Muscle layer of duodenum (tissue), 2 donors: ENCODE measurements around the gene VPS18.

Experiments
- H3K27ac ChIP-seq: one replicate; pipeline ENCODE4 v1.7.0; 2013; ENCODE audit warnings: mild to moderate bottlenecking, low read length
- H3K27me3 ChIP-seq: one replicate; pipeline ENCODE4 v1.7.0; 2013; ENCODE audit warnings: low read depth, mild to moderate bottlenecking, control low read depth, low read length
- H3K36me3 ChIP-seq, 2 donors: one replicate each; pipeline ENCODE4 v1.7.0; 2013; ENCODE audit warnings: low read length in 2 of 2, control low read depth in 1 of 2, mild to moderate bottlenecking in 1 of 2; ENCODE audit not compliant: insufficient read depth in 2 of 2, control insufficient read depth in 1 of 2
- H3K4me1 ChIP-seq, 2 donors: one replicate each; pipeline ENCODE4 v1.7.0; 2013; ENCODE audit warnings: low read length in 2 of 2, mild to moderate bottlenecking in 2 of 2, control low read depth in 1 of 2, moderate library complexity in 1 of 2; ENCODE audit not compliant: insufficient read depth in 2 of 2, control insufficient read depth in 1 of 2
- H3K4me3 ChIP-seq, 2 donors: one replicate each; pipeline ENCODE4 v1.7.0; 2013; ENCODE audit warnings: low read length in 2 of 2, low read depth in 1 of 2, mild to moderate bottlenecking in 1 of 2
- H3K9me3 ChIP-seq, 2 donors: one replicate each; pipeline ENCODE4 v1.7.0; 2013; ENCODE audit warnings: low read length in 2 of 2, control low read depth in 1 of 2, mild to moderate bottlenecking in 1 of 2; ENCODE audit not compliant: control insufficient read depth in 1 of 2
- donor health status: healthy.

The VPS18 gene

DNA sequence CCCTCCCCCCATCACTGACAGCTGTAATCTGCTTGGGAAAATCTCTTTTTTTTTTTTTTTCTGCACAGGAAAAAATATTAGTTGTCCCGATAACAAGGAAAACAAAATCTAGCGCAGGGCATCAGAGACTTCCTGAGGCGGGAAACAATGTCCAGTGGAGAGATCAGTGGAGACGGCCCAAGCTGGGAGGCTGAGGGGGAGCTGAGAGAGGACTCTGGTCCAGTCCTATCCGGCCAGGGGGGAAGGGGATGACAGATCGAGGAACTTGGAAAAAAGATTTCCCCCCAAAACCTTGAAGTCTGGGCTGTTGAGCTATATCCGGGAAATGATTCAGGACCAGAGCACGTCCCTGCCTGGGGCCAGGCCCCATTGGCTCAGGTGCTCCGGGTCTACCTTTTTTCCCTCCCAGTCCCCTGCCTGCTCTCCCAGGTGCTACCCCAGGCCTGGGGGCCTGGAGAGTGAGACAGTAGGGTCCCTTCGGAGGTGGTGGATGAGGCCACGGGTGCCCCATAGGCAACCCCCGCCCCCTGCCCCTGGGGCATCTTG lies 20.9 kb downstream of the VPS18 start:
- Histone ChIP-seq H3K27ac (no peak overlapping the region), H3K9me3 (no peaks in the 10 kb centered on the region), H3K36me3 (no peaks in the 10 kb centered on the region), H3K4me1 (no peaks in the 10 kb centered on the region), H3K4me3 (no peak overlapping the region), H3K27me3 (no peaks in the 10 kb centered on the region)

DNA sequence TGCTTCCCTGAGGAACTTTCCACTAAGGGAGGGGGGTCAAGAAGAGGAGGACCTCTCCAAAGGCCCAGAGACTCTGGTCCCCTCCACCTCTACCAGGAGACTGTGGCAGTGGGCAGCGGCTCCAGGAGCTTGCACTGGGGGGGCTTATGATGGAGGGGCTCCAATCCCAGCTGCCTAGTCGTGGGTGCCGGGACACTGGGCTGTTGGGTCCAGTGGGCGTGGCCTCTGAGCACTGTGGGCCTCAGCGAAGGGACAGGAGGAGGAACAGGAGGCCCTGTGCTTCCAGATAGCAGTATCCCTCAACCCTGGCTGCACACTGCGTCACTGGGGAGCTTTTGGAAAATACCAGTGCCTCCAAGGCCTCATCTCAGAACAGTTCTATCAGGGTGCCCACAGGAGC lies 21.4 kb downstream of the VPS18 start:
- Histone ChIP-seq H3K36me3 (no peaks in the 10 kb centered on the region), H3K27me3 (no peaks in the 10 kb centered on the region), H3K9me3 (no peaks in the 10 kb centered on the region), H3K4me1 (no peaks in the 10 kb centered on the region), H3K27ac (no peak overlapping the region), H3K4me3 (no peak overlapping the region)

DNA sequence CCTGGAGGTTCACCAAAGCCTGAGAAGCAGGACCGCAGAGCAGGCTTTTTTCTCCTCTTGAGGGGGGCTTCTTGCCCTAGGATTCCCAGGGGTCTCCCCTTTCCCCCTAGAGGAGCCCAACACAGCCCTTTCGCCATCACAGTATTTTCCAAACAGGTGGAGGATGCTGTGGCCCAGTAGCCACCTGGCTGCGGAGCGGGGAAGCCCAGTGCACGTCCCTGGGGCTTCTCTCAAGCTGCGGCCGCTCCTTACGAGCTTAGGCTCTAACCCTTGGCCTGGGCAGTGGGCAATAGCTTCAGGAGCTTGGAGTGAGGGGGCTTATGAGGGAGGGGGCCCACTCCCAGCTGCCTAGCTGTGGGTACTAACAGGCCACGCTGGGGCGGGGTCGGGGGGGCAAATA lies 23.3 kb downstream of the VPS18 start:
- Histone ChIP-seq H3K27ac (no peak overlapping the region), H3K27me3 (no peaks in the 10 kb centered on the region), H3K4me3 (no peak overlapping the region), H3K4me1 (no peaks in the 10 kb centered on the region), H3K9me3 (no peaks in the 10 kb centered on the region), H3K36me3 (no peaks in the 10 kb centered on the region)

DNA sequence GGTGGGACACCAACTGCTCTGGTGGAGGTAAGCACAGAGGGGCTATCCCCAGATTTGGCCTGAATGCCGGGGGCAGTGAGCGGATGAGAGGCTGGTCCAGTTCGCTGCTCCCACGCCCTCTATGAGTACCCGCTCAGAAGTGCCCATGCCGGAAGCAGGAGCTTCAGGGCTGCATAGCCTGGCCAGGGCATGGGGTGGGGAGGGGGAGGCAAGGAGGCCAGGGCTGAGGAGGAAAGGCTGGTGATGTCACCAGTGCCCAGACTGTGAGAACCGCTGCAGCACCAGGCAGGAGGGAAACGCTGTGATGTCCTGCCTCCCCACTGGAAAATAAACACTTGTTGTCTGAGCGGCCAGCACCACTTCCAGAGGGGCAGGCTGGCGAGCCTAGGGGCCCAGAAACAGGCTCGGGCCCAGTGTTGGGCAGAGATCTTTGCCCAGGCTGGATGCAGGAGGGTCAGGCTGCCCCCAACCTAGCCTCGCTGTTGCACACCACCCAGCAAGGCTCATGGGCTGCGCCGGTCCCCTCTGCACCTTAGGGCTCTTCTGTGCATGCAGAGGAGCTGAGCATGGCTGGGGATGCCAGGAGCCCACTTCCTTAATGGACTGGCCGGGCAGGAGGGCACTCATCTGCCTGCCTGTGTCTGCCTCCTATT lies 24.0 kb downstream of the VPS18 start:
- Histone ChIP-seq H3K9me3 (no peaks in the 10 kb centered on the region), H3K27me3 (no peaks in the 10 kb centered on the region), H3K27ac (no peak overlapping the region), H3K36me3 (no peaks in the 10 kb centered on the region), H3K4me1 (no peaks in the 10 kb centered on the region), H3K4me3 (no peak overlapping the region)

DNA sequence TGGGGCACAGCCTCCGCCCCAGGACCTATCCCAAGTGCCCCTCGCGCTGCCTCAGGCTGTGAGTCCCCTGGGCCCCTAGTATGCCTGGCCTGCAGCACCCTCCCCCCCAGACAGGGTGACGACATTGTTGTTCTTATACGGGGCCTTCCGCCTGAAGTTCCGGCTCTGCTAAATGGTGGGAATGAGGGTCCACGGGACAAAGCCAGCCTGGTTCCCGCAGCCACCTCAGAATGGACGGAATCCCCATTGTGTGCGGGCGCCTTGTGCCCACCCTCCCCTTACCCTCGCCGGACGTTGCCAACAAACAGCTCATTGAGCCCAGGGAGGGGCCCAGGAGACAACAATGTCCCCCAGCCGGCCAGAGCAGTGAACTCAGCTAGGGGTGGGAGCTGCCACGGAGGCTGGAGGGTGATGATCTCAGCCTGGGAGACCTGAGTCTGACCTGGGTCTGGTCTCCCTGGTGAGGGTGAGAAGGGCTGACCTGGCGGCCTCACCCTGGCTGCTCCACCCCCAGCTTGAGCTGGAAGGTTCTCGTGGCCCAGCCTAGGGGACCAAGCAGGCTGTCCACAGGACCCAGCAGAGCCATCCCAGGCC lies 24.6 kb downstream of the VPS18 start:
- Histone ChIP-seq H3K4me3 (no peak overlapping the region), H3K27me3 (no peaks in the 10 kb centered on the region), H3K27ac (no peak overlapping the region), H3K36me3 (no peaks in the 10 kb centered on the region), H3K9me3 (no peaks in the 10 kb centered on the region), H3K4me1 (no peaks in the 10 kb centered on the region)

DNA sequence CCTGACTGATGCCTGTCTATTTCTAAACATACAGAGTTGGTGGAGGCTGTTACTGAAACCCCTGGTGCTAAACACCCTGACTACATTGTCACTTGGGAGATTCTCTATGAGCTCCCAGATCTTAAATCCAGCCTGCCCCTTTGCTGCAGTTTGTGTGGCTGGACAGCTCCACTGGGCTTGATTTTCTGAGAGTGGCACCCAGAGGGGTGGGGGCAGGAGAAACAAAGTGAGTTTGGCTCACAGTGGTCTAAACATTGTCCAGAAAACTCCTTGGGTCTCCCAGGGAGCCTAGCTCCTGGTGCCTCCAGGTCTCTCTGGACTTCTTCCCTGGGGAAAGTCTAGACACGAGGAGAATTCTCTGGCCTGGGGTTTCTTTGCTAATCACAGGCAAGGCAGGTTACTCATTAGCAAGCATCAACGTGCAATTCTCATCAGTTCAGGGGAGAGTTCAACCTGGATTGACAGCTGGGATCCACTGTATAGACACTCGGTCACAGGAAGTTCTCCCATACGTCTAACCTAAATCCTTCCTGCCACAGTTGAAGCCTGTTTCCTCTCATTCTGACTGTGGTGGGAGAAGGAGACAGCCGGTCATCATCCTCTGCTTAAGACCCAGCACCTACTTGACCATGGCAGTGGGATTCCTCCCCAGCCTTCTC lies 27.8 kb downstream of the VPS18 start:
- H3K9me3 ChIP-seq = no peaks in the 10 kb centered on the region
- H3K27ac ChIP-seq = no peak overlapping the region
- H3K4me1 ChIP-seq = peaks cover 0 to 17% of the 10 kb centered on the region in 2 donors
- H3K4me3 ChIP-seq = no peak overlapping the region
- H3K36me3 ChIP-seq = no peaks in the 10 kb centered on the region
- peaks cover 18% of the 10 kb centered on the region for H3K27me3 ChIP-seq

DNA sequence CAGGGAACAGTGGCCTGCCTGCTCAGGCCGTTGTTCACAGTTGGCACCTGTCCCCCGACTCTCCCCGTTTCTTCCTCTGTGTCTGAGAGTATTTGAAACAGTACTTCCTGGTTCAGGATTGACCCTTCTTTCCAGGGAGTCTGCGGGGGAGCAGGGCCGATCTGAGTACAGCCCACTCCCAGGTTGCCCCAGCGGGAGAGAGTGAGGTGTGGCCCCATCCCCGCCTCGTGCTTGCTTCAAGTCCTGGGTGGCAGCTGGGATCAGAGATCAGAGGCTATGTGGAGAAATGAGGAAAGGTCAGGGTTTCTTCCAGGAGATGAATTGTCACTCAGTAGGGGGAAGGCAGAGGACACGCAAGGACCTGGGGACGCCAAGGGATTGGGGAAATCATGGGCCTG lies 28.4 kb downstream of the VPS18 start:
- Histone ChIP-seq H3K27ac (no peak overlapping the region), H3K36me3 (no peaks in the 10 kb centered on the region), H3K27me3 (peaks cover 20% of the 10 kb centered on the region), H3K4me1 (peaks cover 0 to 17% of the 10 kb centered on the region in 2 donors), H3K9me3 (no peaks in the 10 kb centered on the region), H3K4me3 (no peak overlapping the region)

DNA sequence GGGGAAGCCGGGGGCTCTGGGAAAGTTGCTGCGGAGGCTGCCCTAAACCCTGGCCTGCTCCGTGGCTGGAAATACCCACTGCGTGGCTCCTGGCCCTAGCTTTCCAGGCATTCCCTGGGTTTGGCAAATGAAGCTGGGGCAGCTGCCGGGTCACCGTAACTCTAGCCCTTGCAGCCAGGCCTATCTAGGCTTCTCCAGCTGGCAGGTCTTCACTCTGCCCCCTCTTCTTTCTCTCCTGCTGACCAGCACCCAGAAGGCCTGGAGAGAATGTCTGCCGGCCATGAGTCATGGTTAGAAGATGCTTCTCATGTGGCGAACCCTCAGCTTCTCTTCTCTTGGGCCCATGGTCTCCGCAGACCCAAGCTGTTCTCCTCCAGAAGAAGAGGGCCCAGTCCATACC lies 29.3 kb downstream of the VPS18 start:
- no peak overlapping the region for H3K27ac ChIP-seq
- peaks cover 1 to 26% of the 10 kb centered on the region in 2 donors for H3K4me1 ChIP-seq
- no peak overlapping the region for H3K4me3 ChIP-seq
- peaks cover 23% of the 10 kb centered on the region for H3K27me3 ChIP-seq
- H3K36me3 ChIP-seq = no peaks in the 10 kb centered on the region
- H3K9me3 ChIP-seq = no peaks in the 10 kb centered on the region

DNA sequence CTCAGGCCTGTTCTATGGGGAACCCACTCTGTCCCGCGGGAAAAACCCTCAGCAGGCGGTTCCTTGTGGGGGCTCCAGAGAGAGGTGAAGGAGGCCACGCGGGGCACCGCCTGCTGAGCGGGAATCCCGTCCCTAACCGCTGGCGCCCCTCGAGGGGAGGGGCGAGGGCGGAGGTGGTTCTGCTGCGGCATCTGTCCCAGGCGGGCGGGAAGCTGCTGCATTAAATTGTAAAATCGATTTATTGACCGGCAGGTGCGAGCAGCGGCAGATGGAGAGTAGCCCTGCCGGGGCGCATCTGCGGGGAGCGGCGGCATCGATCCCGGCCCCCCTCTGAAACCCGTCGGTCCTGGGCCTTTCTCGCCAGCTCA lies 31.2 kb downstream of the VPS18 start:
- Histone ChIP-seq H3K4me1 (peaks cover 4 to 45% of the 10 kb centered on the region in 2 donors), H3K4me3 (peak overlapping the region in 1 of 2 donors; percentile 54), H3K36me3 (no peaks in the 10 kb centered on the region), H3K27me3 (peaks cover 37% of the 10 kb centered on the region), H3K27ac (no peak overlapping the region), H3K9me3 (no peaks in the 10 kb centered on the region)

DNA sequence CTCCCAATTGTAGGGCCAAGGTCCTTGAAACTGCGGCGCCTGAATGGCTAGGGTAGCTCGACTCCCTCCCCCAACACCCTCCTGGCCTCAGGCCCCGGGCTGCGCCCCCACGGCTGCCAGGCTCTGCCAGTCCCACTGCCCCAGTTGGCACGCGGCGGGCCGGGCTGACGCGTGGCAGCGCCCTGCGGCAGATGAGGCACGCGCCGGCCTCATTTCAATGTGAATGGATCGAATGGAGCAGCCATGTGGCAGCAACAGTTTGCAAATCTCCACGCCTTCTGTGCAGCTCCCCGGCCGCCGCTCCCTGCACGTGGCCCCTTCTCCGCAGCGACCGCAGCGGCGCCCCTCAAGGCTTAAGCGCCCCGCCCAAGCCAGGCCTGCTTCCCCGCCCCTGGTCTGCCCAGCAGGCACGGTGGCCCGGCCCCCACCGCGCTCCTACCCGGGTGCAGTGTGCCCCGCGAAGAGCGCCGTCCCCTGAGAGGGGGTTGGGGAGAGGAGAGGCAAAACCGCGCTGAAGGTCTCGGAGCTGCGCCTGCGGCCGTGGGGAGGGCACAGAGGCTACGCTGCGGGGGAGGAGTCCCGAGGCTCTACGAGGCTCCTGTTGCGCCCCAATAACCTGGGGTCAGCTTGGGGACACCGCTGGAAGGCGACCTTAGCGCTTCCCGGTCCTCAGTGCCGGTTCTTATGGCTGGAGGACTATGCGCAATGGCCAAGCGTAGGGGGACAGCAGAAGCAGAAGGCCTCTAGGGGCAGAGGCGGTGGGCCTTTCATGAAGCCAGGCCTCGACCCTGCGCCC lies 31.8 kb downstream of the VPS18 start:
- peaks cover 43% of the 10 kb centered on the region for H3K27me3 ChIP-seq
- peak overlapping the region; percentile 11 to 54 for H3K4me3 ChIP-seq
- H3K36me3 ChIP-seq = no peaks in the 10 kb centered on the region
- no peak overlapping the region for H3K27ac ChIP-seq
- peaks cover 4 to 51% of the 10 kb centered on the region in 2 donors for H3K4me1 ChIP-seq
- H3K9me3 ChIP-seq = no peaks in the 10 kb centered on the region
